ENCODE measurements around the gene TIPRL.
"Not testable (repeated sequence)": the region's sequence is repeated elsewhere in the genome, so short reads cannot be mapped to it uniquely, and the experiment has no call there.

TIPRL gene

GRCh38 chr1:168159251-168159650 lies 19.5 kb upstream of the TIPRL start:
- DNase-seq (ENCODE audit: low read depth, low spot score), result no peak

GRCh38 chr1:168159979-168160378 lies 18.8 kb upstream of the TIPRL start:
- no peak for DNase-seq (ENCODE audit: low read depth, low spot score)

GRCh38 chr1:168161459-168161858 lies 17.3 kb upstream of the TIPRL start:
- DNase-seq (ENCODE audit: low read depth, low spot score), result no peak

GRCh38 chr1:168163670-168164069 lies 15.1 kb upstream of the TIPRL start:
- no peak for DNase-seq (ENCODE audit: low read depth, low spot score)

- no peak for DNase-seq (ENCODE audit: low read depth, low spot score)
Observed at GRCh38 chr1:168164771-168165170, 14.0 kb upstream of the TIPRL start.

GRCh38 chr1:168167806-168168205 lies 11.0 kb upstream of the TIPRL start:
- DNase-seq (ENCODE audit: low read depth, low spot score), result no peak

GRCh38 chr1:168170564-168171508 lies 7.9 kb upstream of the TIPRL start:
- no peak for DNase-seq (ENCODE audit: low read depth, low spot score)

- DNase-seq (ENCODE audit: low read depth, low spot score), result no peak
Observed at GRCh38 chr1:168172250-168172915, 6.4 kb upstream of the TIPRL start.

GRCh38 chr1:168178227-168178637 lies 530 bp upstream of the TIPRL start:
- no peak for DNase-seq (ENCODE audit: low read depth, low spot score)

- DNase-seq (ENCODE audit: low read depth, low spot score), result no peak
Observed at GRCh38 chr1:168179438-168180147, 831 bp downstream of the TIPRL start.

- no peak for DNase-seq (ENCODE audit: low read depth, low spot score)
Observed at GRCh38 chr1:168180148-168180524, 1.4 kb downstream of the TIPRL start.

GRCh38 chr1:168181063-168181720 lies 2.4 kb downstream of the TIPRL start:
- not testable (repeated sequence) for DNase-seq (ENCODE audit: low read depth, low spot score)

- no peak for DNase-seq (ENCODE audit: low read depth, low spot score)
Observed at GRCh38 chr1:168187177-168187576, 8.4 kb downstream of the TIPRL start.

- no peak for DNase-seq (ENCODE audit: low read depth, low spot score)
Observed at GRCh38 chr1:168190403-168190802, 11.6 kb downstream of the TIPRL start.

GRCh38 chr1:168195199-168196135 lies 16.7 kb downstream of the TIPRL start:
- no peak for DNase-seq (ENCODE audit: low read depth, low spot score)

- DNase-seq (ENCODE audit: low read depth, low spot score), result no peak
Observed at GRCh38 chr1:168199056-168199455, 20.3 kb downstream of the TIPRL start.

- DNase-seq (ENCODE audit: low read depth, low spot score), result no peak
Observed at GRCh38 chr1:168202941-168203654, 24.3 kb downstream of the TIPRL start.

GRCh38 chr1:168206111-168206510 lies 27.3 kb downstream of the TIPRL start:
- no peak for DNase-seq (ENCODE audit: low read depth, low spot score)

GRCh38 chr1:168207673-168208072 lies 28.9 kb downstream of the TIPRL start:
- not testable (repeated sequence) for DNase-seq (ENCODE audit: low read depth, low spot score)

- no peak for DNase-seq (ENCODE audit: low read depth, low spot score)
Observed at GRCh38 chr1:168210312-168210711, 31.6 kb downstream of the TIPRL start.
